ENCODE results near the gene TMEM97.

DNA sequence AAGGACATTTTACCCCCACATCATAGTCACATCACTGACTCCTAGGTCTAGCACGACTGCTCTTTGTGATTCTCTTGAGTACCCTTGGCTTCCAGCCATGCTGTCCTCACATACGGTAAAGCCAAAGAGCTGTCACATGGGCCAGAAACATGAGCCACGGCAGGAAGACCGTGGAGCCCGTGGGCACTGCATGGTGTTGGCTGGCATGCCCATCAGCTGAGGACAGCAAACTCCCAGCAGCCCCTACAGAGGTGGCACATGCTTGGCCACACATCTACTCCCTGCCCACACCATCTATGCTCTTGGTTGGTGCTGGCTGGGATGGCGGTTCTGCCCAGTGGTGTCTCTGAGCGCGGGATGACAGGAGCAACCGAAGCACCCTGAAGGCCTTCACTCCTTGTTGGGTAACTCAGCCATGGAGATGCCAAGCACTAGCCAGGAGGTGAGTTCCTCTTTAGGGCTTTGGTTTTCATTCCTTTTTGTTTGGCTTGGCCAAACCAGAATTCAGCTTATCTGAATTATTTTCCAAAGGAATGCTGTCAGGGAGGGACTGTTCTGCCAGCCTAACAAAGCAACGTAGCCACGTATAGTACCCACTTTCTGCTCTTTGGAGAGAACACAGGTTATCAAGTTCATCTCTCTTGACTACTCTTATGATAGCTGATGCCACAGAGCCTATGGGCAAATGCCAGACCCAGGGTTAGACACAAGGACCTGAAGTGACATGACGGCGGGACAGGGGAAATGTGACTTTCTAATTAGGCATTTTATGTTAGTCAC is 26.6 kb downstream of the TMEM97 start:
- TF ChIP-seq CTCF (tag by site-specific recombination; IDR thresholded peaks at IDR 0.05): no peak
- TF ChIP-seq ZNF792 (tag by site-specific recombination; IDR thresholded peaks at IDR 0.05): no peak
